Heart left ventricle (tissue), 13 donors: ENCODE results near the gene ATP11C.

Experiments used
- POLR2A ChIP-seq, 2 donors: fragments of 450-650 bp; IDR thresholded peaks; one replicate each; pipeline ENCODE4 v1.6.1; 2017; ENCODE audit warnings: antibody characterized with exemption in 2 of 2, mild to moderate bottlenecking in 2 of 2, moderate library complexity in 2 of 2
- TF ChIP-seq, protein P1 (sequence below), 12 donors: fragments of 200-600 bp; sonication (generic) in 4 of 12; IDR thresholded peaks; one replicate each; pipeline versions ENCODE4 v1.5.0 to v1.8.0; 2018 to 2022; ENCODE audit warnings: antibody characterized with exemption in 12 of 12, mild to moderate bottlenecking in 5 of 12
- donor health status: ischemic (EF 13 %, LVEDD 7.1; RV severe dilation, severe dysfunction).
- donor health status: DM: no; HTN: yes; CAD: no.
- donor health status: DM: no; HTN: no; CAD: no.
- donor health status: ischemic (EF 25% LVEDD 6.9; RV normal size, moderate dysfunction).
- donor health status: ischemic (EF 25% LVEDD 5.7; RV mildly dilated, moderate dysfunction).
- donor health status: ischemic (EF 35%, LVEDD 5.7; RV mildly dilated, moderate dysfunction).
- donor health status: nonischemic (EF 11% LVEDD 7.7; RV severe dilation, severe dysfunction).
- donor health status: DM: yes; HTN: yes; CAD: no.
- donor health status: PGD.
- donor health status: ischemic (EF 29% LVEDD 5.4; RV normal size, mild dysfunction).
- donor health status: nonischemic (EF 23%, LVEDD 6.1; RV moderate dilation, normal function).

GRCh38 chrX:139903210-139903609, 29.6 kb downstream of the ATP11C start:
- no peak for TF ChIP-seq POLR2A (IDR thresholded peaks at IDR 0.05)
- TF ChIP-seq, protein P1, sequence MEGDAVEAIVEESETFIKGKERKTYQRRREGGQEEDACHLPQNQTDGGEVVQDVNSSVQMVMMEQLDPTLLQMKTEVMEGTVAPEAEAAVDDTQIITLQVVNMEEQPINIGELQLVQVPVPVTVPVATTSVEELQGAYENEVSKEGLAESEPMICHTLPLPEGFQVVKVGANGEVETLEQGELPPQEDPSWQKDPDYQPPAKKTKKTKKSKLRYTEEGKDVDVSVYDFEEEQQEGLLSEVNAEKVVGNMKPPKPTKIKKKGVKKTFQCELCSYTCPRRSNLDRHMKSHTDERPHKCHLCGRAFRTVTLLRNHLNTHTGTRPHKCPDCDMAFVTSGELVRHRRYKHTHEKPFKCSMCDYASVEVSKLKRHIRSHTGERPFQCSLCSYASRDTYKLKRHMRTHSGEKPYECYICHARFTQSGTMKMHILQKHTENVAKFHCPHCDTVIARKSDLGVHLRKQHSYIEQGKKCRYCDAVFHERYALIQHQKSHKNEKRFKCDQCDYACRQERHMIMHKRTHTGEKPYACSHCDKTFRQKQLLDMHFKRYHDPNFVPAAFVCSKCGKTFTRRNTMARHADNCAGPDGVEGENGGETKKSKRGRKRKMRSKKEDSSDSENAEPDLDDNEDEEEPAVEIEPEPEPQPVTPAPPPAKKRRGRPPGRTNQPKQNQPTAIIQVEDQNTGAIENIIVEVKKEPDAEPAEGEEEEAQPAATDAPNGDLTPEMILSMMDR (IDR thresholded peaks at IDR 0.05): no peak
